OCI-LY7 (cell line): Measurements from ENCODE around the gene ACSL6.

Experiments
- CTCF ChIP-seq: fragments of 200-600 bp; sonication (generic); conservative IDR thresholded peaks from 2 replicates; pipeline ENCODE4 v1.5.1; 2014; ENCODE audit warnings: mild to moderate bottlenecking, antibody characterized with exemption, low read length, moderate library complexity, mixed read lengths
- EZH2phosphoT487 ChIP-seq: fragments of 200-600 bp; sonication (generic); IDR thresholded peaks from 2 replicates; pipeline ENCODE4 v1.6.1; 2018; ENCODE audit warnings: low read depth, borderline replicate concordance, mild to moderate bottlenecking, mixed run types, antibody characterized with exemption, low read length, moderate library complexity, mixed read lengths

GRCh38 chr5:131974956-131975726 is 36.3 kb downstream of the ACSL6 start:
- TF ChIP-seq CTCF (no peak), EZH2phosphoT487 (no peak)
